ENCODE data around the gene TAGLN.
"Not testable (repeated sequence)": the region's sequence is repeated elsewhere in the genome, so short reads cannot be mapped to it uniquely, and the experiment has no call there.

The TAGLN gene

GRCh38 chr11:117180661-117181585 is 18.2 kb upstream of the TAGLN start:
- no peak for DNase-seq (ENCODE audit: low read depth)

GRCh38 chr11:117181586-117182550 is 17.3 kb upstream of the TAGLN start:
- no peak for DNase-seq (ENCODE audit: low read depth)

GRCh38 chr11:117182551-117182935 is 16.6 kb upstream of the TAGLN start:
- DNase-seq (ENCODE audit: low read depth), result no peak

- not testable (repeated sequence) for DNase-seq (ENCODE audit: low read depth)
Measured at GRCh38 chr11:117183178-117183577, 16.0 kb upstream of the TAGLN start.

- no peak for DNase-seq (ENCODE audit: low read depth)
Measured at GRCh38 chr11:117183724-117184349, 15.3 kb upstream of the TAGLN start.

- no peak for DNase-seq (ENCODE audit: low read depth)
Measured at GRCh38 chr11:117185736-117186430, 13.3 kb upstream of the TAGLN start.

GRCh38 chr11:117186431-117186761 is 12.8 kb upstream of the TAGLN start:
- no peak for DNase-seq (ENCODE audit: low read depth)

- no peak for DNase-seq (ENCODE audit: low read depth)
Measured at GRCh38 chr11:117187007-117187406, 12.2 kb upstream of the TAGLN start.

GRCh38 chr11:117187428-117187798 is 11.8 kb upstream of the TAGLN start:
- no peak for DNase-seq (ENCODE audit: low read depth)

GRCh38 chr11:117187799-117188481 is 11.2 kb upstream of the TAGLN start:
- DNase-seq (ENCODE audit: low read depth), result no peak

- DNase-seq (ENCODE audit: low read depth), result no peak
Measured at GRCh38 chr11:117188620-117189081, 10.5 kb upstream of the TAGLN start.

GRCh38 chr11:117189191-117189940 is 9.8 kb upstream of the TAGLN start:
- DNase-seq (ENCODE audit: low read depth), result no peak

GRCh38 chr11:117189941-117190544 is 9.1 kb upstream of the TAGLN start:
- no peak for DNase-seq (ENCODE audit: low read depth)

- DNase-seq (ENCODE audit: low read depth), result no peak
Measured at GRCh38 chr11:117191680-117192400, 7.3 kb upstream of the TAGLN start.

- no peak for DNase-seq (ENCODE audit: low read depth)
Measured at GRCh38 chr11:117192401-117192875, 6.7 kb upstream of the TAGLN start.

- no peak for DNase-seq (ENCODE audit: low read depth)
Measured at GRCh38 chr11:117193130-117194020, 5.8 kb upstream of the TAGLN start.

- no peak for DNase-seq (ENCODE audit: low read depth)
Measured at GRCh38 chr11:117194267-117194666, 4.9 kb upstream of the TAGLN start.

- DNase-seq (ENCODE audit: low read depth), result no peak
Measured at GRCh38 chr11:117195258-117195657, 3.9 kb upstream of the TAGLN start.
